ENCODE measurements around the gene FHOD3.

- no peak for TF ChIP-seq POLR2A (IDR thresholded peaks at IDR 0.05)
- no peak for TF ChIP-seq CTCF (IDR thresholded peaks at IDR 0.05)
Observed at GRCh38 chr18:36625386-36625785, 327.9 kb downstream of the FHOD3 start.

All from uterus (tissue), 2 donors.